Ishikawa (cell line): Measurements from ENCODE around the gene PTCSC3.
A peak's percentile ranks its signal among the peaks of the same experiment; 100 is the strongest.

Source experiments
- CEBPB ChIP-seq: IDR thresholded peaks from 2 replicates; pipeline ENCODE4 v1.6.1; 2012
- CREB1 ChIP-seq: IDR thresholded peaks from 2 replicates; pipeline ENCODE4 v1.6.1; 2012; ENCODE audit warnings: low read depth
- EGR1 ChIP-seq: IDR thresholded peaks from 2 replicates; pipeline ENCODE4 v1.6.1; 2012
- EP300 ChIP-seq: IDR thresholded peaks from 2 replicates; pipeline ENCODE4 v1.6.1; 2012; ENCODE audit warnings: borderline replicate concordance
- FOXM1 ChIP-seq: IDR thresholded peaks from 2 replicates; pipeline ENCODE4 v1.6.1; 2012; ENCODE audit warnings: low read depth, borderline replicate concordance
- MAX ChIP-seq: IDR thresholded peaks from 2 replicates; pipeline ENCODE4 v1.6.1; 2012
- NFIC ChIP-seq: IDR thresholded peaks from 2 replicates; pipeline ENCODE4 v1.6.1; 2012
- RAD21 ChIP-seq: IDR thresholded peaks from 2 replicates; pipeline ENCODE4 v1.6.1; 2012; ENCODE audit warnings: low read depth
- REST ChIP-seq: IDR thresholded peaks from 2 replicates; pipeline ENCODE4 v1.6.1; 2012; ENCODE audit warnings: low read depth, mild to moderate bottlenecking
- TAF1 ChIP-seq: IDR thresholded peaks from 2 replicates; pipeline ENCODE4 v1.6.1; 2012; ENCODE audit warnings: low read depth, mild to moderate bottlenecking
- TCF12 ChIP-seq: IDR thresholded peaks from 2 replicates; pipeline ENCODE4 v1.6.1; 2012; ENCODE audit warnings: low read depth
- TEAD4 ChIP-seq: IDR thresholded peaks from 2 replicates; pipeline ENCODE4 v1.6.1; 2012
- USF1 ChIP-seq: IDR thresholded peaks from 2 replicates; pipeline ENCODE4 v1.6.1; 2012
- YY1 ChIP-seq: IDR thresholded peaks from 2 replicates; pipeline ENCODE4 v1.6.1; 2012; ENCODE audit warnings: low read depth
- ZBTB7A ChIP-seq: IDR thresholded peaks from 2 replicates; pipeline ENCODE4 v1.6.1; 2012; ENCODE audit warnings: low read depth

PTCSC3 gene

GRCh38 chr14:36113341-36113740, 63.2 kb downstream of the PTCSC3 start:
- TF ChIP-seq ZBTB7A, result no peak
- TF ChIP-seq EP300, result no peak
- no peak for TF ChIP-seq RAD21
- no peak for TF ChIP-seq TCF12
- no peak for TF ChIP-seq USF1
- TF ChIP-seq NFIC, result no peak
- TF ChIP-seq EGR1, result no peak
- TF ChIP-seq YY1, result no peak
- TF ChIP-seq TAF1, result no peak
- no peak for TF ChIP-seq FOXM1
- no peak for TF ChIP-seq TEAD4
- no peak for TF ChIP-seq REST
- no peak for TF ChIP-seq MAX

- no peak for TF ChIP-seq TAF1
- no peak for TF ChIP-seq RAD21
These were observed 64.5 kb downstream of the PTCSC3 start for GRCh38 chr14:36111822-36112583.

GRCh38 chr14:36105401-36105800, 71.1 kb downstream of the PTCSC3 start:
- no peak for TF ChIP-seq CEBPB
- no peak for TF ChIP-seq EGR1
- peak; percentile 88 for TF ChIP-seq RAD21
- no peak for TF ChIP-seq NFIC
- TF ChIP-seq TAF1, result no peak

- TF ChIP-seq NFIC (peak; percentile 57), REST (no peak)
These were observed 76.9 kb downstream of the PTCSC3 start for GRCh38 chr14:36099619-36100018.

- TF ChIP-seq TEAD4, result no peak
- no peak for TF ChIP-seq CREB1
- TF ChIP-seq ZBTB7A, result no peak
- TF ChIP-seq CEBPB, result no peak
- TF ChIP-seq TAF1, result no peak
- TF ChIP-seq TCF12, result no peak
- TF ChIP-seq USF1, result no peak
- no peak for TF ChIP-seq EP300
- TF ChIP-seq FOXM1, result no peak
- no peak for TF ChIP-seq EGR1
- no peak for TF ChIP-seq NFIC
- TF ChIP-seq MAX, result no peak
- TF ChIP-seq RAD21, result no peak
- TF ChIP-seq YY1, result no peak
- TF ChIP-seq REST, result no peak
These were observed 79.2 kb downstream of the PTCSC3 start for GRCh38 chr14:36097356-36097755.
